HG03460 (cell line): Measurements from ENCODE around the gene IFT20.

Experiments
- ATAC-seq: cut with Tn5 transposase; IDR thresholded peaks from one replicate; pipeline ENCODE4 v1.9.1; 2021; ENCODE audit not compliant: unreplicated experiment

IFT20 gene

GRCh38 chr17:28335201-28335958 is at the start of gene IFT20, which contains the start of gene TNFAIP1:
Gene IFT20 (minus strand): TSS chr17:28335472. CDS start chr17:28331985, 3,487 bp downstream.
Gene TNFAIP1 (plus strand): TSS chr17:28335761. CDS start chr17:28339522, 3,761 bp downstream.
- ATAC-seq = peak; percentile 95

DNA sequence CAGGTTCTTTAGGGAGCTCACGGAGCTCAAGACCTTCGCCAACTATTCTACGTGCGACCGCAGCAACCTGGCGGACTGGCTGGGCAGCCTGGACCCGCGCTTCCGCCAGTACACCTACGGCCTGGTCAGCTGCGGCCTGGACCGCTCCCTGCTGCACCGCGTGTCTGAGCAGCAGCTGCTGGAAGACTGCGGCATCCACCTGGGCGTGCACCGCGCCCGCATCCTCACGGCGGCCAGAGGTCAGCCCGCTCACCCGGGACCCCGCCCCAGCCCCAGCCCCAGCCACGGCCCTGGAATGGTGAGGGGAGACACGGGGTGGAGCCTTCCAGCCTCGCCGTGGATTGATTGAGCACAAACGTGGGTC is 49.7 kb upstream of the IFT20 start:
- peak; percentile 33 for ATAC-seq

GRCh38 chr17:28384281-28385036 is 49.2 kb upstream of the IFT20 start:
- ATAC-seq = peak; percentile 56

DNA sequence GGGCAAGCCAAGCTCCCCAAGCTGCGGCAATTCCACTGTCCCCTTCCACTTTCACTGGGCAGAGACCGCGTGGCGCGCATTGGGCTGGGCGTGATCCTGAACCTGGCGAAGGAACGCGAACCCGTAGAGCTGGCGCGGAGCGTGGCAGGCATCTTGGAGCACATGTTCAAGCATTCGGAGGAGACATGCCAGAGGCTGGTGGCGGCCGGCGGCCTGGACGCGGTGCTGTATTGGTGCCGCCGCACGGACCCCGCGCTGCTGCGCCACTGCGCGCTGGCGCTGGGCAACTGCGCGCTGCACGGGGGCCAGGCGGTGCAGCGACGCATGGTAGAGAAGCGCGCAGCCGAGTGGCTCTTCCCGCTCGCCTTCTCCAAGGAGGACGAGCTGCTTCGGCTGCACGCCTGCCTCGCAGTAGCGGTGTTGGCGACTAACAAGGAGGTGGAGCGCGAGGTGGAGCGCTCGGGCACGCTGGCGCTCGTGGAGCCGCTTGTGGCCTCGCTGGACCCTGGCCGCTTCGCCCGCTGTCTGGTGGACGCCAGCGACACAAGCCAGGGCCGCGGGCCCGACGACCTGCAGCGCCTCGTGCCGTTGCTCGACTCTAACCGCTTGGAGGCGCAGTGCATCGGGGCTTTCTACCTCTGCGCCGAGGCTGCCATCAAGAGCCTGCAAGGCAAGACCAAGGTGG is 46.0 kb upstream of the IFT20 start:
- no peak for ATAC-seq

- no peak for ATAC-seq
Measured at GRCh38 chr17:28379814-28380801, 44.8 kb upstream of the IFT20 start.

DNA sequence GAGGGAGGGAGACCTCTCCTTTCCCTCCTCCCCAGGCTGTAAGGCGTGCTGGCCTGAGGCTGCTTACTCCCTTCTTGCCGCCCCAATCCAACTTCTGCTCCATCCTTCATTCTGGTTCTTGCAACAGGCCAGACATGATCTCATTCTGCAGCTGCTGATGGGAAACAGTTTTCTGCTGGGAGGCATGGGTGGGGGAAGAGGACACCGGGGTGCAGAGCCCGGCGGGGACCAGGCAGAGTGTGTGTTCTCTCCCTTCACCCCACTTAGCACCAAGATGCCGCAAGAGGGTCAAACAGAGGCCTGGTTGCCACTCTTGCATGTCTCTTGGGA is 37.6 kb upstream of the IFT20 start:
- ATAC-seq = no peak

DNA sequence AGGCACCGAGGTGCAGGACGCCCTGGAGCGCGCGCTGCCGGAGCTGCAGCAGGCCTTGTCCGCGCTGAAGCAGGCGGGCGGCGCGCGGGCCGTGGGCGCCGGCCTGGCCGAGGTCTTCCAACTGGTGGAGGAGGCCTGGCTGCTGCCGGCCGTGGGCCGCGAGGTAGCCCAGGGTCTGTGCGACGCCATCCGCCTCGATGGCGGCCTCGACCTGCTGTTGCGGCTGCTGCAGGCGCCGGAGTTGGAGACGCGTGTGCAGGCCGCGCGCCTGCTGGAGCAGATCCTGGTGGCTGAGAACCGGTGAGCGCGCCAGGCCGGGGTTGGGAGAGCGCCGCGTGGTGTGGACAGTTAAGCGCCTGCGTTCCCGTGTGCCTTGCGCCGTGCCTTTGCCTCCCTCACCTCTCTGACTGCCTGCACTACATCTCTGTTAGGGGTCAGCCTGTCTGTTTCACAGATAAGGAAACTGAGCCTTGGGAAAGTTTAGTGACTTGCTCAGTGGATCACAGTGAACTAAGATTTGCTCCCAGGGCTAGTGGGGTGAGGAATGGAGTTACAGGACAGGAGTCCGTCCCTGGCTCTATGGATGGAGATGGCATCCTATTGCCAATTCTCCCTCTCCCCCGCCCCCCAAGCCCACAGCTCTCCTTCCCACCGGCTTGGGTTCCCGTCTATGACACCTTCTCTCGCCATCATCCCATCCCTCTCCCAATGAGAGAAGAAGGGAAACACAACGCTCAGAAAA is 37.1 kb upstream of the IFT20 start:
- peak; percentile 23 for ATAC-seq

- peak; percentile 68 for ATAC-seq
Measured at GRCh38 chr17:28371245-28372202, 36.3 kb upstream of the IFT20 start, which contains the start of gene SARM1. Gene SARM1 (plus strand): TSS chr17:28371694. CDS start chr17:28372033, 339 bp downstream.

- no peak for ATAC-seq
Measured at GRCh38 chr17:28370744-28371103, 35.5 kb upstream of the IFT20 start.

DNA sequence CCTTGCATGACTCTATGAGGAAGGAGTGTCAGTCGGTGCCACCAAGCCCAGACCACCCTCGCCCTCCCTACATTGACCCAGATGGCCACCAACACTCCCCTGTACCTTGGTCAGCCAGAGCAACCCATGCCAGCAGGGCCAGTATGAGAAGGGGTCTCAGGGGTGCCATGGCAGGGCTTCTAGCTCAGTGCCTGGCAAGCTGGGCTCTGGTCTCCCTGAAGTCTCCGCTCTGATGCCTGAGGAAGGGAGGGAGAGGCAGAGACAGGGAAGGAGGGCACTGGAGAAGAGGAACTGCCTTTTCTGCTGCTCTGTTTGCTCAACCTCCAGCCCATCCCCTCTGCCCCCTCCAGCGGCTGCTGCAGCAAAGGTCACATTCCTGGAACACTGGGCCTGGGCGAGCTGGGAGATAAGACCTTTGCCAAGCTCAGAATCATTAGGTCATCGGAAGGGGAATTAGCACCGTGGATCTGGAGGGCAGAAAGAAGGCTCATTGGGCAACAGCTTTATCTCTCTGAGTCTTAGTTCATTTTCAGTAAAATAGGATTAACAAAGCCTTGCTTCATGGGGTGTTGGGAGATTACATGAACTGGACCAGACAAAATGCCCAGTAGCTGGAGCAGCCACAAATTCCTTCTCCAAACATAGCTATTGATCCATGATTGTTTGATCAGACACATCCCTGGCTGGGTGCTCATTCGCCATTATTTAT is 34.9 kb upstream of the IFT20 start, which contains the start of gene VTN:
TSS of gene VTN (minus strand) at position 273 of the 709 bp plus-strand sequence. CDS start at position 169, 104 bp downstream.
- no peak for ATAC-seq

- no peak for ATAC-seq
Measured at GRCh38 chr17:28369684-28370034, 34.4 kb upstream of the IFT20 start.

DNA sequence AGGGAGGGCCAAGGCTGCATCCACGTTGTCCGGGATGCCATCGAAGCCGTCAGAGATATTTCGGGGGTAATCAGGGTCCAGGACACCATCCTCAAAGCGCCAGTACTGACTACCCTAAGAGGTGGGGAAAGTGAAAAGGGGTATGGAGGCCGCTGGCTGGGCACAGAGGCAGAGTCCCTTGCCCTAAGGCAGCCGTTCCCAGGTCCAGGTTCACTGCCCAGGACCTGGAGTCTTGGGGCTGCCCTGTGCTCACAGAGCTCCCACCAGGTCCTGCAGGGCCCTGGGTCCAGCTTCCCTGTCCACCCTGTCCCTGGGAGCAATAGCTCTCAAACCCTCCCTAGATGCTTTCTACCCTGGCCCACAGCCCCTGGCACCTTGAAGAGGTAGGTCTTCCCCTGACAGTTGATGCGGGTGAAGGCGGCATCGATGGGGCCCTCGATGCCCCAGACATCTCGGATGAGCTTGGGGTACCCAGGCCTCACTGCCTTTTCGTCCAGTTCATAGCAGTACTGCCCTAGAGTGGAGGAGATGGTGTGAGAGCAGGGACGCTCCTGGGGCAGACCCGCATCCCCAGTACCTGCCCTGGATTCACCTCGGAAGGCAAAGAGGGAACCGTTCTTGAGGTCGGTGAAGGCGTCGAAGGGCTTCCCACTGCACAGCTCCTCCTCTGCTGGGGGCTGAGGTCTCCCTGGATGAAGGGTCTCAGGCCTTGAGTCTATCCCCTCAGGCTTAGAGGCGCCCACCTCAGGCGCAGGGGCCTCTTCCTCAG is 33.8 kb upstream of the IFT20 start:
- ATAC-seq = no peak

GRCh38 chr17:28368306-28368831 is 33.1 kb upstream of the IFT20 start:
- no peak for ATAC-seq

GRCh38 chr17:28367641-28368305 is 32.5 kb upstream of the IFT20 start:
- ATAC-seq = no peak

DNA sequence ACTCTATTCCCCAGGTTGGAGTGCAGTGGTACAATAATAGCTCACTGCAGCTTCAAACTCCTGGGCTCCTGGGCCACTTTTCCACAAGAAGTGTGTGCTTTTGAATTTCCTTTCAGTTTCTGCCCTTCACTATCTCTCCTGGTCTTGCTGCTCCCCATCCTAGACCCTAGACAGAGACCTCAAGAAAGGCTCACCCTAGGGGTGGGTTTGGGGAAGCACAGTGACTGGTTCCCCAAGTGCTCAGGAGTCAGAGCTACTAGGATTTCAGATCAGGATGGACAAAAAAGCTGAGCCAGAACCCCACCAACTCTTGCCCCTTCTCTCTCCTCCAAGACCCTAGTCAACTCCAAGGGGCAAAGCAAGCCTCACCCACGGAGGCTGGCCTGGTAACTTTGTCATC is 31.3 kb upstream of the IFT20 start:
- ATAC-seq = no peak

DNA sequence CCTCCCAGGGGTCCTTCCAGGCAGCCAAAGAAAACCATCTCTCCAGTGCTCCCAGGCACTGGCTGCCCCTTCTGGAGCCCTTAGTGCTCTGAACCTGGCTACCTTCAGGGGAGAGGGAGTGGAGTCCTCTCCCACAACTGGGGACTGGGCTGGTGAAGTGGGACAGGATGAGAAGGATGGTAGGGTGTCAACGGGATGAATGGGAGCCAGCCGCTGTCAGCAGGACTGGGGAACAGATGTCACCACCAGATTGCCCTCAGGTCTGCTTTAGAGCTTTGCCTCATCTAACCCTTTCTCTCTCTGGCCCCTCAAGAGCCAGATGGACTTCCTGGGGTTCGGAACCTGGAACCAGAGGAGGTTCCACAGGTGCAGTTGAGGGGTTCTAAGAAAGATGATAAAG is 30.2 kb upstream of the IFT20 start:
- no peak for ATAC-seq
